Ovary (tissue), 9 donors: Measurements from ENCODE around the gene ETDC. TPM values are rescaled to one million over a fixed set of nuclear protein-coding genes. Genes with fewer than 3 reads are reported as not detected.

ENCODE experiments used
- DNase-seq, 5 donors: peaks; one replicate each; pipeline ENCODE4 v3.0.0-alpha.2; 2019 to 2020
- H3K27ac ChIP-seq, 2 donors: fragments of 200-600 bp; one replicate each; pipeline versions ENCODE4 v1.5.1 to v1.8.0; 2019 to 2022
- H3K27me3 ChIP-seq: fragments of 200-600 bp; one replicate; pipeline ENCODE4 v1.8.0; 2022
- H3K36me3 ChIP-seq: fragments of 200-600 bp; sonication (generic); one replicate; pipeline ENCODE4 v1.5.1; 2019
- H3K4me1 ChIP-seq: one replicate; pipeline ENCODE4 v1.8.1; 2013; ENCODE audit warnings: mild to moderate bottlenecking, moderate library complexity; ENCODE audit not compliant: insufficient read depth
- H3K4me3 ChIP-seq: fragments of 200-600 bp; sonication (generic); one replicate; pipeline ENCODE4 v1.5.1; 2017
- H3K9me3 ChIP-seq, 2 donors: fragments of 200-600 bp in 1 of 2; sonication (generic) in 1 of 2; one replicate each; pipeline versions ENCODE4 v1.5.1 to v1.8.1; 2013 to 2019; ENCODE audit warnings: mild to moderate bottlenecking in 1 of 2, moderate library complexity in 1 of 2
- EP300 ChIP-seq: sonication (generic); formaldehyde crosslinking; IDR thresholded peaks from one replicate; pipeline ENCODE4 v1.6.1; 2017; ENCODE audit warnings: antibody characterized with exemption
- POLR2A ChIP-seq: fragments of 450-650 bp; IDR thresholded peaks from one replicate; pipeline ENCODE4 v1.6.1; 2017; ENCODE audit warnings: antibody characterized with exemption, mild to moderate bottlenecking, moderate library complexity
- WGBS, 3 donors: extraction: QIAGEN DNeasy Blood & Tissue Kit in 1 of 3; methylation state at CpG; one replicate each; pipeline versions ENCODE4 v1.1.5 to v1.1.7; 2013 to 2017; 5-methylcytosine and 5-hydroxymethylcytosine counted together
- intact Hi-C, 4 donors: fragments of 100-400 bp; cut with DNase I; formaldehyde crosslinking; loops; one replicate each; pipeline versions ENCODE4 v1.11.0 to v1.15.1; 2022 to 2023
- polyA plus RNA-seq, 2 donors: library from polyadenylated mRNA; stranded (reverse); fragments of 200-250 nt in 1 of 2; fragments of 350-450 nt in 1 of 2; fragmentation: Illumina TruSeq in 1 of 2; extraction: RNeasy Lipid Tissue Mini Kit (QIAGEN cat#74804) in 1 of 2; gene quantifications; one replicate each; pipeline ENCODE4 v1.2.3, GENCODE V29; 2013 to 2014
- total RNA-seq, 7 donors: library from RNA; depleted of rRNA in 2 of 7; stranded (reverse); fragments of >200 nt in 2 of 7; fragmentation: NEBNext Ultra II Directional in 3 of 7; extraction: Animal tissue kit (Norgen Biotek cat#: 25700) in 3 of 7; gene quantifications; one replicate each; pipeline versions ENCODE4 v1.1.0 to v1.2.4, GENCODE V29; 2016 to 2023
- TF ChIP-seq, protein P1 (sequence below), 3 donors: fragments of 450-650 bp in 2 of 3; fragments of 200-600 bp in 1 of 3; IDR thresholded peaks; one replicate each; pipeline versions ENCODE4 v1.5.1 to v1.8.0; 2016 to 2022; ENCODE audit warnings: antibody characterized with exemption in 3 of 3, mild to moderate bottlenecking in 1 of 3
- donor health status: DM: no; HTN: no; CAD: no; lungs with moderate emphysema.
- donor health status: DM: no; HTN: no; CAD: no.
- donor health status: Bipolar disorder and iron deficiency.
- donor health status: DM: yes; HTN: yes; CAD: no.
- donor health status: DM: no; HTN: no; CAD: no.
- donor health status: DM: yes; HTN: yes; CAD: no.

The ETDC gene
- total and polyA plus RNA-seq, 9 donors: not detected

DNA sequence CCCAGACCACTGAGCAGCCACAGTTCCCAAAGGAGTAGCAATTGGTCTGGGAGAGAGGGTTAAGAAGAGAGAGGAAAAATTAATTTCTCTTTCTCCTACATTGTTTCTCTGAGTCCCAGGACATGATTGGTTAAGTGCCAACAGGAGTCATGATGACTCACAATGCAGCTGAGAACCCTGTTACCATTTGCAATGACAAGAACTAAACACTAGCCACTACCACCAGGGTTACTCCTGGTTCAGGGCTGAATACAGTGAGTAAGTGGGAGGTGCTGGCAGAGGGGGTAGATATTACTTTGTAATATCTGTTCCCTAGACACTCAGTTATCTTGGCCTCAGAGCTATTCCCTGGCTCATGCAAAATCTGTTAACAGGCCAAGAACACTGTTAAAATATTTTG is 18.0 kb downstream of the ETDC start:
- Histone ChIP-seq H3K4me1 (no peaks in the 10 kb centered on the region), H3K4me3 (no peak overlapping the region), H3K9me3 (no peaks in the 10 kb centered on the region), H3K36me3 (no peaks in the 10 kb centered on the region), H3K27ac (no peak overlapping the region), H3K27me3 (no peaks in the 10 kb centered on the region)
- no peak for DNase-seq
- TF ChIP-seq, protein P1, sequence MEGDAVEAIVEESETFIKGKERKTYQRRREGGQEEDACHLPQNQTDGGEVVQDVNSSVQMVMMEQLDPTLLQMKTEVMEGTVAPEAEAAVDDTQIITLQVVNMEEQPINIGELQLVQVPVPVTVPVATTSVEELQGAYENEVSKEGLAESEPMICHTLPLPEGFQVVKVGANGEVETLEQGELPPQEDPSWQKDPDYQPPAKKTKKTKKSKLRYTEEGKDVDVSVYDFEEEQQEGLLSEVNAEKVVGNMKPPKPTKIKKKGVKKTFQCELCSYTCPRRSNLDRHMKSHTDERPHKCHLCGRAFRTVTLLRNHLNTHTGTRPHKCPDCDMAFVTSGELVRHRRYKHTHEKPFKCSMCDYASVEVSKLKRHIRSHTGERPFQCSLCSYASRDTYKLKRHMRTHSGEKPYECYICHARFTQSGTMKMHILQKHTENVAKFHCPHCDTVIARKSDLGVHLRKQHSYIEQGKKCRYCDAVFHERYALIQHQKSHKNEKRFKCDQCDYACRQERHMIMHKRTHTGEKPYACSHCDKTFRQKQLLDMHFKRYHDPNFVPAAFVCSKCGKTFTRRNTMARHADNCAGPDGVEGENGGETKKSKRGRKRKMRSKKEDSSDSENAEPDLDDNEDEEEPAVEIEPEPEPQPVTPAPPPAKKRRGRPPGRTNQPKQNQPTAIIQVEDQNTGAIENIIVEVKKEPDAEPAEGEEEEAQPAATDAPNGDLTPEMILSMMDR (IDR thresholded peaks at IDR 0.05): no peak
- TF ChIP-seq POLR2A: no peak
- no peak for TF ChIP-seq EP300
- intact Hi-C loops: no loop called here

DNA sequence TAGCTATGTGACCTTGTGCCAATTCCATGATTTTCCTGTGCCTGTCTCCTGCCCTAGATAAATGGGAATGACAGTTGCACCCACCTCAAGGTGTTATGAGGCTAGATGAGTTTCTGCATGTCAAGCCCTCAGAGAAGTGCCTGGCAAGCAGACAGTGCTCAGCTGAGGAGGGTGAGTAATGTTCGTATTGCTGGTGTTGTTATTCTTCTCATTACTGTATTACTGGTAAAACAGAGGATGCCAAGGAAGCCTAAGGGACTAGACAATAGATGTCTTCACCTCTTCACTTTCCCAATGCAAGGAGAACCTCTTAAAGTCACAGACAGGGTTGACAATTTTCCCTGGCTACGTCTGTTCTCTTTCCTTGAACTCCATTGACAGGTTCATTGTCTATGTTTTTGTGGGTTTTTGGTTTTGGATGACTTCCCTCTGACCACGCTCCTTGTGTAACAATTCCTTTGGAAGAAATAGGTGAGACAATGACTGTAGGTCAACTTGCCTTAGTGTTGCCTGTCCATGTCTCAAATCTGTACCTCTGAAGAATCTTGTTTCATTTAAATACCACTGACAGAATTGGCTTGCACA is 19.2 kb downstream of the ETDC start:
- TF ChIP-seq EP300 (no peak), POLR2A (no peak)
- TF ChIP-seq, protein P1 (IDR thresholded peaks at IDR 0.05): no peak
- WGBS, 3 donors: 58 to 66% (median 63%) methylated on average over 3 of the region's 3 CpGs
- Histone ChIP-seq H3K4me1 (no peaks in the 10 kb centered on the region), H3K4me3 (no peak overlapping the region), H3K27ac (no peak overlapping the region), H3K27me3 (no peaks in the 10 kb centered on the region), H3K9me3 (no peaks in the 10 kb centered on the region), H3K36me3 (no peaks in the 10 kb centered on the region)
- intact Hi-C loops: no loop called here
- DNase-seq: no peak

DNA sequence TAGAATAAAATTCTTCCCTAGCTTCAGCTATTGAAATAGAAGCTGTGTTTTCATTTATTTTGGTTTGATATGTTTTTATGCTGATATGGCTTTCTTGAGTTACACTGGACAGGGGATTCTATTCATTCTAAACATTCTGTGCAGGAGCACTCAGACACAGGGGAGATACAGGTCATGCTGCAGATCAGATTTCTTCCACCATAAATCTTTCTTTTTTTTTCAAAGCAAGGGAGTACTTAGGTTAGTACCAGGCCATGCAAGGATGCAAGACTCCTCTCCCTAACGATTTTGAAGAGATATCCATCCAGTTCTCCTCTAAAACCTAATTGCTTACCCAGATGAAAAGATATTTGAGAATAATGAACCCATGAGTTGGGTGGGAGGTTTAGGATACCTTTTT is 21.4 kb downstream of the ETDC start:
- H3K4me3 ChIP-seq: no peak overlapping the region
- intact Hi-C loops: no loop called here
- H3K27me3 ChIP-seq: no peaks in the 10 kb centered on the region
- H3K36me3 ChIP-seq: no peaks in the 10 kb centered on the region
- H3K4me1 ChIP-seq: no peaks in the 10 kb centered on the region
- TF ChIP-seq, protein P1 (IDR thresholded peaks at IDR 0.05): no peak
- TF ChIP-seq EP300 (no peak), POLR2A (no peak)
- H3K9me3 ChIP-seq: no peaks in the 10 kb centered on the region
- no peak for DNase-seq
- H3K27ac ChIP-seq: no peak overlapping the region
- WGBS, 3 donors: 16 to 20% (median 19%) methylated on average over 1 of the region's 1 CpG

- no peaks in the 10 kb centered on the region for H3K36me3 ChIP-seq
- WGBS, 3 donors: 46 to 55% (median 49%) methylated on average over 2 of the region's 2 CpGs
- no peaks in the 10 kb centered on the region for H3K27me3 ChIP-seq
- no peak overlapping the region for H3K27ac ChIP-seq
- TF ChIP-seq, protein P1 (IDR thresholded peaks at IDR 0.05): no peak
- TF ChIP-seq EP300 (no peak), POLR2A (no peak)
- no peaks in the 10 kb centered on the region for H3K4me1 ChIP-seq
- no peak for DNase-seq
- H3K4me3 ChIP-seq: no peak overlapping the region
- H3K9me3 ChIP-seq: no peaks in the 10 kb centered on the region
- intact Hi-C loops: no loop called here
Observed at GRCh38 chrX:135331525-135331924, 22.2 kb downstream of the ETDC start.
